Heart right ventricle (tissue), 16 donors: Measurements from ENCODE around the gene DIP2C. TPM values are rescaled to one million over a fixed set of nuclear protein-coding genes. Genes with fewer than 3 reads are reported as not detected.

Experiments
- ATAC-seq, 8 donors: fragments of 200-7000 bp; cut with Tn5 transposase; one replicate each; pipeline ENCODE4 v1.9.1; 2020; ENCODE audit warnings: mild to moderate bottlenecking in 8 of 8, moderate library complexity in 8 of 8, moderate number of reproducible peaks in 1 of 8
- DNase-seq, 2 donors: peaks; one replicate each; pipeline ENCODE4 v3.0.0-alpha.2; 2020
- H3K27ac ChIP-seq, 10 donors: fragments of 200-600 bp; sonication (generic) in 2 of 10; one replicate each; pipeline versions ENCODE4 v1.5.0 to v1.8.0; 2020 to 2022; ENCODE audit warnings: mild to moderate bottlenecking in 3 of 10
- H3K27me3 ChIP-seq, 7 donors: fragments of 200-600 bp; one replicate each; pipeline ENCODE4 v1.8.0; 2021 to 2022; ENCODE audit warnings: mild to moderate bottlenecking in 2 of 7
- H3K36me3 ChIP-seq, 9 donors: fragments of 200-600 bp; sonication (generic) in 1 of 9; one replicate each; pipeline versions ENCODE4 v1.5.0 to v1.8.0; 2020 to 2022; ENCODE audit warnings: mild to moderate bottlenecking in 2 of 9
- H3K4me1 ChIP-seq, 9 donors: fragments of 200-600 bp; sonication (generic) in 1 of 9; one replicate each; pipeline versions ENCODE4 v1.5.0 to v1.8.0; 2020 to 2022; ENCODE audit warnings: mild to moderate bottlenecking in 4 of 9
- H3K4me3 ChIP-seq, 10 donors: fragments of 200-600 bp; sonication (generic) in 2 of 10; one replicate each; pipeline versions ENCODE4 v1.5.0 to v1.8.0; 2020 to 2022; ENCODE audit warnings: mild to moderate bottlenecking in 7 of 10, moderate library complexity in 2 of 10
- H3K9me3 ChIP-seq, 11 donors: fragments of 200-600 bp in 10 of 11; sonication (generic) in 2 of 11; one replicate each; pipeline versions ENCODE4 v1.5.0 to v1.8.0; 2013 to 2022; ENCODE audit warnings: mild to moderate bottlenecking in 2 of 11, control low read depth in 1 of 11, moderate library complexity in 1 of 11
- CTCF ChIP-seq, 9 donors: fragments of 200-600 bp; sonication (generic) in 2 of 9; IDR thresholded peaks; one replicate each; pipeline versions ENCODE4 v1.5.0 to v1.8.0; 2021 to 2022; ENCODE audit warnings: antibody characterized with exemption in 9 of 9, mild to moderate bottlenecking in 5 of 9, moderate library complexity in 1 of 9
- WGBS, 2 donors: extraction: QIAGEN DNeasy Blood & Tissue Kit; methylation state at CpG; one replicate each; pipeline ENCODE4 v1.1.7; 2013; ENCODE audit warnings: inconsistent platforms in 1 of 2; 5-methylcytosine and 5-hydroxymethylcytosine counted together
- intact Hi-C, 10 donors: fragments of 100-400 bp; cut with DNase I; formaldehyde crosslinking; loops; one replicate each; pipeline versions ENCODE4 v1.11.1 to v1.14.2; 2022
- polyA plus RNA-seq, 2 donors: library from polyadenylated mRNA; stranded (reverse); fragments of 200-250 nt; gene quantifications; one replicate each; pipeline ENCODE4 v1.2.3, GENCODE V29; 2013
- total RNA-seq, 10 donors: library from RNA; stranded (reverse); fragmentation: NEBNext Ultra II Directional in 3 of 10; extraction: Animal tissue kit (Norgen Biotek cat#: 25700) in 3 of 10; gene quantifications; one replicate each; pipeline versions ENCODE4 v1.2.1 to v1.2.4, GENCODE V29; 2021 to 2023
- donor health status: Arrhythmogenic right ventricular cardiomyopathy.
- donor health status: ischemic (EF 13 %, LVEDD 7.1; RV severe dilation, severe dysfunction).
- donor health status: healthy with polysubstance abuse.
- donor health status: DM: no; HTN: yes; CAD: no.
- donor health status: DM: no; HTN: no; CAD: no.
- donor health status: ischemic (EF 25% LVEDD 6.9; RV normal size, moderate dysfunction).
- donor health status: ischemic (EF 25% LVEDD 5.7; RV mildly dilated, moderate dysfunction).
- donor health status: healthy.
- donor health status: DM: yes; HTN: yes; CAD: no.
- donor health status: Ischemic cardiomyopathy.
- donor health status: ischemic (EF 35%, LVEDD 5.7; RV mildly dilated, moderate dysfunction).
- donor health status: nonischemic (EF 11% LVEDD 7.7; RV severe dilation, severe dysfunction).
- donor health status: DM: yes; HTN: yes; CAD: no.
- donor health status: PGD.
- donor health status: ischemic (EF 29% LVEDD 5.4; RV normal size, mild dysfunction).
- donor health status: nonischemic (EF 23%, LVEDD 6.1; RV moderate dilation, normal function).

DIP2C gene
- total and polyA plus RNA-seq, 12 donors: 7.1 to 48.2 (median 33.7) TPM

DNA sequence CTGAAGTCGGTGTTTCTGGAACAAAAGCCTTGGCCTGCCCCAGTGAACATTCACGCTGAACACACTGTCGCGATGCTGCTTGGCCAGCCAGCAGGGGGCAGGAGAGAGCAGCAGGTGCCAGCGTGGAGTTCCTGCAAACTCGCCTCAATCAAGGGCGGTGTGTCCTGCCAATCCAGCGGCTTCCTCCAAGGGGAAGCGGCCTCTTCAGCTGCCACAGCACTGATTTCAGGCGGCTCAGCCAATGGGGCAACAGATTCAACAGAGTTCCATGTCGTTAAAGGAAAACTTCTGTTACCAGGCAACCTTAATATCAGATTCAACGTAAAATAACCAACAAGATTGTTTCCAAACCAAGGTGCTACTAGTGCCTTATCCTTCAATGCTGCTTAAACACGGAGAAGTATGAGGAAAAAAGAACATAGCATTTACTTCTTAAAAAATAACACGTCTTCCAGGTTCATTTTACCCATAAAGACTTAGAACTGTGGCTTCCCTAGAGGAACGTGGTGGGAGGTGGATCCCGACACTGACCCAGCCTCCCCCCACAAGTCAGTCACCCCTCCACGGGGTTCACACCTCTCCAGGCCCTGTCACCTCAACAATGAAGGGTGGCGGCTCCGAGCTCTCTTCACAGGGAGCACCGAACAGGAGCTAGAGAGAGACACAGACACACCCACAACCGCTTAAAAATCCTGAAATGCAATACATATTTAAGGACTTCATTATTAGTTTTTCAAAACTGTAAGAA lies 178.2 kb downstream of the DIP2C start:
- peak; percentile 84 to 99 (median 98) for TF ChIP-seq CTCF (IDR thresholded peaks at IDR 0.05)
- ATAC-seq (peak; percentile 89 to 95 (median 94)), DNase-seq (peak; percentile 92 to 95)
- H3K9me3 ChIP-seq: no peaks in the 10 kb centered on the region
- H3K4me3 ChIP-seq: peak overlapping the region in 1 of 10 donors; percentile 2
- H3K27me3 ChIP-seq: no peaks in the 10 kb centered on the region
- H3K27ac ChIP-seq: peak overlapping the region in 8 of 10 donors; percentile 5 to 64 (median 52)
- WGBS, 2 donors: 21 to 27% methylated on average over 21 of the region's 21 CpGs
- H3K4me1 ChIP-seq: peaks cover 8 to 48% (median 24%) of the 10 kb centered on the region in 9 donors
- peaks cover 0 to 7% (median 0%) of the 10 kb centered on the region in 9 donors for H3K36me3 ChIP-seq
- intact Hi-C loops: loop anchor here (1.0 to 10.0 kb wide), 17 partner anchors 74 to 476 kb away; partner anchors contain the start of genes DIP2C (in 6 of the 10) and GTPBP4 (in 1 of the 10)

GRCh38 chr10:510415-510881 lies 179.0 kb downstream of the DIP2C start:
- Histone ChIP-seq H3K27me3 (no peaks in the 10 kb centered on the region), H3K9me3 (no peaks in the 10 kb centered on the region), H3K4me3 (no peak overlapping the region), H3K36me3 (peaks cover 0 to 7% (median 0%) of the 10 kb centered on the region in 9 donors), H3K27ac (peak overlapping the region in 9 of 10 donors; percentile 5 to 64 (median 49)), H3K4me1 (peaks cover 8 to 44% (median 24%) of the 10 kb centered on the region in 9 donors)
- intact Hi-C loops: loop anchor here (2.0 to 10.0 kb wide), 16 partner anchors 74 to 477 kb away; partner anchors contain the start of genes DIP2C (in 6 of the 10) and GTPBP4 (in 1 of the 10)
- ATAC-seq: peak; percentile 43 to 73 (median 60)
- TF ChIP-seq CTCF (IDR thresholded peaks at IDR 0.05): no peak
- 47 to 60% methylated on average over 17 of the region's 17 CpGs for WGBS, 2 donors
- no peak for DNase-seq

- intact Hi-C loops: loop anchor here (2.0 to 10.0 kb wide), 17 partner anchors 75 to 478 kb away; partner anchors contain the start of genes DIP2C (in 6 of the 10) and GTPBP4 (in 1 of the 10)
- TF ChIP-seq CTCF (IDR thresholded peaks at IDR 0.05): no peak
- H3K4me1 ChIP-seq: peaks cover 8 to 36% (median 23%) of the 10 kb centered on the region in 9 donors
- ATAC-seq (peak in 1 of 8 donors; percentile 1), DNase-seq (no peak)
- no peaks in the 10 kb centered on the region for H3K9me3 ChIP-seq
- H3K4me3 ChIP-seq: no peak overlapping the region
- WGBS, 2 donors: 88 to 90% methylated on average over 30 of the region's 30 CpGs
- peak overlapping the region in 3 of 10 donors; percentile 40 to 64 (median 61) for H3K27ac ChIP-seq
- H3K36me3 ChIP-seq: peaks cover 0 to 7% (median 0%) of the 10 kb centered on the region in 9 donors
- no peaks in the 10 kb centered on the region for H3K27me3 ChIP-seq
Observed at GRCh38 chr10:509361-510102, 179.9 kb downstream of the DIP2C start.

GRCh38 chr10:508726-509125 lies 180.7 kb downstream of the DIP2C start:
- TF ChIP-seq CTCF (IDR thresholded peaks at IDR 0.05): no peak
- Histone ChIP-seq H3K27ac (no peak overlapping the region), H3K9me3 (no peaks in the 10 kb centered on the region), H3K4me3 (no peak overlapping the region), H3K36me3 (peaks cover 0 to 7% (median 0%) of the 10 kb centered on the region in 9 donors), H3K27me3 (no peaks in the 10 kb centered on the region), H3K4me1 (peaks cover 6 to 29% (median 20%) of the 10 kb centered on the region in 9 donors)
- DNase-seq (no peak), ATAC-seq (no peak)
- intact Hi-C loops: loop anchor here in 1 of 10 donors (10.0 kb wide), 1 partner anchor 186 kb away; no protein-coding TSS in a partner anchor
- 88 to 91% methylated on average over 13 of the region's 13 CpGs for WGBS, 2 donors
